MCF 10A (cell line): ENCODE data around the gene NXPH3. TPM values are rescaled to one million over a fixed set of nuclear protein-coding genes. Genes with fewer than 3 reads are reported as not detected.
"Not testable (repeated sequence)": the region's sequence is repeated elsewhere in the genome, so short reads cannot be mapped to it uniquely, and the experiment has no call there.

ENCODE experiments used
- BruUV-seq: library from RNA; stranded (reverse); fragments of 400-500 nt; replicated peaks from 2 replicates; lab custom pipeline; 2021; lab: Mats Ljungman, UMichigan
- CTCF ChIA-PET: fragments of 300-600 bp; sonication (Branson Sonifier 250); formaldehyde crosslinking; extraction: SDS; loops from one replicate; lab custom pipeline; 2021; ENCODE audit warnings: antibody characterized with exemption, inconsistent platforms; lab: Yijun Ruan, JAX
- POLR2A ChIA-PET: fragments of 300-600, 350-650 bp; sonication (Branson Sonifier 250); formaldehyde crosslinking; extraction: SDS; loops from one replicate; lab custom pipeline; 2020; ENCODE audit warnings: antibody characterized with exemption, inconsistent platforms; lab: Yijun Ruan, JAX
- DNase-seq: peaks from one replicate; pipeline ENCODE4 v3.0.0-alpha.2; 2018; ENCODE audit not compliant: unreplicated experiment
- H3K27ac Mint-ChIP-seq: one replicate; pipeline ENCODE4 v1.8.0; 2022; ENCODE audit warnings: mild to moderate bottlenecking, low read depth, mixed read lengths; ENCODE audit not compliant: unreplicated experiment
- H3K27me3 Mint-ChIP-seq: one replicate; pipeline ENCODE4 v1.8.0; 2022; ENCODE audit warnings: mixed read lengths; ENCODE audit not compliant: insufficient read depth, unreplicated experiment
- H3K36me3 Mint-ChIP-seq: one replicate; pipeline ENCODE4 v1.8.0; 2022; ENCODE audit warnings: mild to moderate bottlenecking, moderate library complexity, mixed read lengths; ENCODE audit not compliant: insufficient read depth, unreplicated experiment
- H3K4me1 Mint-ChIP-seq: one replicate; pipeline ENCODE4 v1.8.0; 2022; ENCODE audit warnings: mixed read lengths; ENCODE audit not compliant: insufficient read depth, unreplicated experiment
- H3K4me3 Mint-ChIP-seq: one replicate; pipeline ENCODE4 v1.8.0; 2022; ENCODE audit warnings: mild to moderate bottlenecking, moderate library complexity, mixed read lengths; ENCODE audit not compliant: unreplicated experiment
- H3K9me3 Mint-ChIP-seq: one replicate; pipeline ENCODE4 v1.8.0; 2022; ENCODE audit warnings: mixed read lengths; ENCODE audit not compliant: unreplicated experiment
- CTCF ChIP-seq: fragments of 200-600 bp; IDR thresholded peaks from one replicate; pipeline ENCODE4 v1.8.0; 2022; ENCODE audit warnings: antibody characterized with exemption, mild to moderate bottlenecking; ENCODE audit not compliant: unreplicated experiment
- intact Hi-C: fragments of 100-400 bp; cut with micrococcal nuclease; formaldehyde crosslinking; loops from 2 replicates; pipeline ENCODE4 v1.14.1; 2022
- total RNA-seq: library from RNA; stranded (reverse); gene quantifications from 2 replicates; pipeline ENCODE4 v1.2.3, GENCODE V29; 2022

Gene NXPH3
- total RNA-seq, 1 experiment from 2014 or later, result not detected

- H3K27ac Mint-ChIP-seq, result peak overlapping the region; percentile 78
- ChIA-PET CTCF (interaction anchor here (0.7 to 16.7 kb wide), 11 partner anchors 10 to 429 kb away, joined by 3 to 325 read pairs (median 5); no protein-coding TSS in a partner anchor), POLR2A (interaction anchor here (0.6 to 2.6 kb wide), 4 partner anchors 83 to 141 kb away, joined by 3 to 16 read pairs (median 4); partner anchors contain the start of gene SLC35B1)
- peaks cover 20% of the 10 kb centered on the region for H3K4me1 Mint-ChIP-seq
- no TSS peak for BruUV-seq
- no peak for TF ChIP-seq CTCF
- peaks cover 13% of the 10 kb centered on the region for H3K27me3 Mint-ChIP-seq
- peak; percentile 72 for DNase-seq
- no peaks in the 10 kb centered on the region for H3K9me3 Mint-ChIP-seq
- peak overlapping the region; percentile 53 for H3K4me3 Mint-ChIP-seq
- intact Hi-C loops, result loop anchor here (1.0 kb wide), 1 partner anchor 9 kb away; no protein-coding TSS in a partner anchor
- H3K36me3 Mint-ChIP-seq, result no peaks in the 10 kb centered on the region
Measured at GRCh38 chr17:49566668-49567071, 9.0 kb upstream of the NXPH3 start.

- no TSS peak for BruUV-seq
- Mint-ChIP-seq H3K9me3 (no peaks in the 10 kb centered on the region), H3K27me3 (peaks cover 17% of the 10 kb centered on the region), H3K27ac (no peak overlapping the region), H3K4me3 (no peak overlapping the region), H3K36me3 (no peaks in the 10 kb centered on the region), H3K4me1 (peaks cover 20% of the 10 kb centered on the region)
- POLR2A ChIA-PET, result interaction anchor here (0.6 to 2.6 kb wide), 6 partner anchors 83 to 275 kb away, joined by 3 to 16 read pairs (median 4); partner anchors contain the start of gene SLC35B1
- CTCF ChIA-PET, result interaction anchor here (0.5 to 16.7 kb wide), 22 partner anchors 9 to 430 kb away, joined by 3 to 325 read pairs (median 3); no protein-coding TSS in a partner anchor
- intact Hi-C loops, result no loop called here
- TF ChIP-seq CTCF, result no peak
- DNase-seq, result no peak
Measured at GRCh38 chr17:49567104-49567521, 8.6 kb upstream of the NXPH3 start.

- H3K27me3 Mint-ChIP-seq, result peaks cover 24% of the 10 kb centered on the region
- ChIA-PET CTCF (interaction anchor here (0.5 to 16.7 kb wide), 23 partner anchors 8 to 429 kb away, joined by 3 to 325 read pairs (median 3); partner anchors contain the start of gene SLC35B1), POLR2A (interaction anchor here (0.6 to 1.7 kb wide), 5 partner anchors 62 to 276 kb away, joined by 3 to 5 read pairs (median 3); partner anchors contain the start of gene SLC35B1)
- peak; percentile 79 for DNase-seq
- no peaks in the 10 kb centered on the region for H3K36me3 Mint-ChIP-seq
- peak; percentile 95 for TF ChIP-seq CTCF
- H3K9me3 Mint-ChIP-seq, result no peaks in the 10 kb centered on the region
- no peak overlapping the region for H3K27ac Mint-ChIP-seq
- peak overlapping the region; percentile 56 for H3K4me3 Mint-ChIP-seq
- H3K4me1 Mint-ChIP-seq, result peaks cover 20% of the 10 kb centered on the region
- BruUV-seq, result no TSS peak
- intact Hi-C loops, result loop anchor here (1.0 kb wide), 3 partner anchors 127 to 430 kb away; no protein-coding TSS in a partner anchor
Measured at GRCh38 chr17:49567871-49568694, 7.6 kb upstream of the NXPH3 start.

- H3K4me3 Mint-ChIP-seq, BruUV-seq, DNase-seq, H3K9me3 Mint-ChIP-seq, H3K27ac Mint-ChIP-seq, H3K36me3 Mint-ChIP-seq: not testable (repeated sequence)
- H3K4me1 Mint-ChIP-seq, result peaks cover 20% of the 10 kb centered on the region
- intact Hi-C loops, result loop anchor here (1.0 kb wide), 3 partner anchors 127 to 430 kb away; no protein-coding TSS in a partner anchor
- H3K27me3 Mint-ChIP-seq, result peaks cover 30% of the 10 kb centered on the region
- ChIA-PET POLR2A (interaction anchor here (0.6 to 1.7 kb wide), 3 partner anchors 61 to 126 kb away, joined by 3 read pairs; partner anchors contain the start of gene SPOP), CTCF (interaction anchor here (1.1 to 16.7 kb wide), 6 partner anchors 11 to 139 kb away, joined by 3 to 325 read pairs (median 8); partner anchors contain the start of gene SLC35B1)
Measured at GRCh38 chr17:49568695-49569047, 7.0 kb upstream of the NXPH3 start.
